Right kidney (tissue), 1 donor: ENCODE measurements around the gene FERMT2.

Experiments used
- DNase-seq: peaks from one replicate; pipeline ENCODE4 v3.0.0-alpha.2; 2016

The FERMT2 gene

DNA sequence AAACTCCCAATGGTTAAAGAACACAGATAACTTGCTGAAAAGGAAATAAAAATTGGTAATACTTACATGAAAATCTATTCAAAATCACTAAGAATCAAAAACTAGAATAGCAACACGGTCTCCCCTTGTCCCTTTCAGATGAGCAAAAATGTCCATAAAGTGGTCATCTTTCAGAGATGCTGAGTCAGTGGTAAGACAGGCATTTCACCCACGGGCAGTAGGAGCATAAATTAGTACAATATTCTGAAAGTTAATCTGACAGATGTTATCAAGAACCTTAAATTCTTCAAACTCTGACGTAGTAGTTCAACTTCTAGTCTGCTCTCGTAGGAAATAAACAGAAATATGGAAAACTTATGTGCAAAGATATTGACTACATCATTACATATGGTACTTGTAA, 126.4 kb downstream of the FERMT2 start:
- no peak for DNase-seq

DNA sequence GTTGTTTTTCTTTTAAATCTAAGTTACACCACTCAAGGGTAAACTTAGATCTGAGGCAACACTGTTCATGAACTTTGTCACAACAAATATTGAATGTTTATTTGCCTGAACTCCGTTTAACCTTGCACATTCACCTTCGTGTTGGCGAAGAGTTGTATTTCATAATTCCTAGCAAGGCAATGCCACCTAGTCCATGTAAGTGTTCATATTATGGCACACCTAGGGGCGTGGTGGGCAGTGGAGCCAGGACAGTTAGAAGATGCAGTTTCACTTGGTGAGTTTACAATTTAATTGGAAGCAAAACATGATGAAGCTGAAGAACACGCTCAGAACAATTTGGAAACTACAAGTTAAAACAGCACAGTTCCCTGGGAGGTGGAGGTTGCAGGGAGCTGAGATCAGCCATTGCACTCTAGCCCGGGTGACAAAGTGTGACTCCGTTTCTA, 129.0 kb downstream of the FERMT2 start:
- DNase-seq, result no peak

DNA sequence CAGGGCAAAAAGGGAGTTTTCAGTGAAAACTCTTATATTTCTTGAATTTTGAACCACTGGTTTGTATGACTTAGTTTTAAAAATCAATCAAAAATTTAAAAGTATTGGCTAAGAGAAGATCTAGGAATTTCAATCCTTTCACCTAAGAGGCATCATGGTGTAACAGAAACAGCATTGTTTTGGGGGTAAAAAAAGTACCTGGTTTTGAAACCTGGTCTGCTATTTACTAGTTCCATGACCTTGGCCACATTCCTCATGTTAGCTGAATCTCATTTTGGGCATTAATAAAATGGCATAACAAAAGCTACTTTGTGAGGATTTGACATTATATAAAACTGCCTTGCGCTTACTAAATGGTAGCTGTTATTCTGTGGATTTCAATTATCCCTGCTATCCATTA, 142.7 kb downstream of the FERMT2 start:
- no peak for DNase-seq
